Measurements from ENCODE around the gene EVA1A. TPM values are rescaled to one million over a fixed set of nuclear protein-coding genes. Genes with fewer than 3 reads are reported as not detected.
"Not testable (repeated sequence)": the region's sequence is repeated elsewhere in the genome, so short reads cannot be mapped to it uniquely, and the experiment has no call there.

Gene EVA1A
- polyA plus RNA-seq, 3 donors: not detected

GRCh38 chr2:75488157-75488556, 72.6 kb downstream of the EVA1A start:
- Histone ChIP-seq H3K27me3 (ENCODE audit: control insufficient read depth in 2 of 2, insufficient read depth in 2 of 2, low read length in 2 of 2) (no peaks in the 10 kb centered on the region), H3K27ac (ENCODE audit: low read depth in 1 of 2, low read length in 2 of 2) (no peak overlapping the region), H3K4me1 (ENCODE audit: control insufficient read depth in 1 of 2, insufficient read depth in 2 of 2, low read length in 2 of 2) (no peaks in the 10 kb centered on the region), H3K4me3 (replicated peaks in 1 of 3; ENCODE audit: low read depth in 2 of 3, low read length in 3 of 3) (no peak overlapping the region), H3K4me2 (replicated peaks; ENCODE audit: extremely low read depth, low read length, poor library complexity, severe bottlenecking) (no peak overlapping the region), H4K20me1 (ENCODE audit: insufficient read depth, low read length) (no peaks in the 10 kb centered on the region), H2AFZ (ENCODE audit: insufficient read depth, low read depth, low read length, poor library complexity, severe bottlenecking) (no peak overlapping the region), H3K36me3 (replicated peaks in 1 of 2; ENCODE audit: control insufficient read depth in 1 of 2, insufficient read depth in 2 of 2, low read length in 2 of 2) (no peaks in the 10 kb centered on the region), H3K9me3 (replicated peaks in 1 of 2; ENCODE audit: control insufficient read depth in 1 of 2, insufficient read depth in 1 of 2, low read length in 2 of 2) (no peaks in the 10 kb centered on the region), H3K9ac (ENCODE audit: insufficient read depth, low read length, poor library complexity, severe bottlenecking) (no peak overlapping the region), H3K79me2 (ENCODE audit: insufficient read depth, low read length) (no peaks in the 10 kb centered on the region)
- peaks cover 0 to 9% (median 3%) of the 10 kb centered on the region in 7 donors for H3K9me3 Mint-ChIP-seq
- WGBS (ENCODE audit: insufficient coverage): no CpG with 5 or more reads among the region's 1 CpG
- TF ChIP-seq CTCF (IDR thresholded peaks at IDR 0.05): no peak
- no peak for DNase-seq
- no peak overlapping the region for H3K27ac Mint-ChIP-seq
- no peaks in the 10 kb centered on the region for H3K4me1 Mint-ChIP-seq
- intact Hi-C loops (cut with micrococcal nuclease): no loop called here
- no peak overlapping the region for H3K4me3 Mint-ChIP-seq
- H3K36me3 Mint-ChIP-seq: no peaks in the 10 kb centered on the region
- H3K27me3 Mint-ChIP-seq (ENCODE audit: low read depth in 3 of 3): peaks cover 0 to 2% (median 0%) of the 10 kb centered on the region in 3 donors

- H3K9me3 Mint-ChIP-seq; H3K4me3 Mint-ChIP-seq; H3K27ac ChIP-seq (ENCODE audit: low read depth in 1 of 2, low read length in 2 of 2); H2AFZ ChIP-seq (ENCODE audit: insufficient read depth, low read depth, low read length, poor library complexity, severe bottlenecking); H3K4me1 ChIP-seq (ENCODE audit: control insufficient read depth in 1 of 2, insufficient read depth in 2 of 2, low read length in 2 of 2); H3K36me3 Mint-ChIP-seq; H4K20me1 ChIP-seq (ENCODE audit: insufficient read depth, low read length); H3K9me3 ChIP-seq (replicated peaks in 1 of 2; ENCODE audit: control insufficient read depth in 1 of 2, insufficient read depth in 1 of 2, low read length in 2 of 2); H3K79me2 ChIP-seq (ENCODE audit: insufficient read depth, low read length); H3K9ac ChIP-seq (ENCODE audit: insufficient read depth, low read length, poor library complexity, severe bottlenecking); intact Hi-C loops (cut with micrococcal nuclease); DNase-seq; H3K4me1 Mint-ChIP-seq; H3K27me3 Mint-ChIP-seq (ENCODE audit: low read depth in 3 of 3); H3K36me3 ChIP-seq (replicated peaks in 1 of 2; ENCODE audit: control insufficient read depth in 1 of 2, insufficient read depth in 2 of 2, low read length in 2 of 2); H3K27ac Mint-ChIP-seq; H3K4me2 ChIP-seq (replicated peaks; ENCODE audit: extremely low read depth, low read length, poor library complexity, severe bottlenecking); H3K4me3 ChIP-seq (replicated peaks in 1 of 3; ENCODE audit: low read depth in 2 of 3, low read length in 3 of 3); H3K27me3 ChIP-seq (ENCODE audit: control insufficient read depth in 2 of 2, insufficient read depth in 2 of 2, low read length in 2 of 2): not testable (repeated sequence)
- WGBS (ENCODE audit: insufficient coverage): 95% methylated on average over 2 of the region's 2 CpGs
Measured at GRCh38 chr2:75486735-75487134, 74.0 kb downstream of the EVA1A start.

Data from CD14-positive monocyte (primary cell).